Measurements from ENCODE around the gene PCSK9.

GRCh38 chr1:55015123-55015522 lies 24.2 kb upstream of the PCSK9 start:
- no peak for TF ChIP-seq CTCF (IDR thresholded peaks at IDR 0.05; ENCODE audit: low read depth, low read length)
- TF ChIP-seq EZH2phosphoT487 (IDR thresholded peaks at IDR 0.05; ENCODE audit: low read depth): no peak

All from OCI-LY3 (cell line).